ENCODE measurements around the gene TPMT.
A peak's percentile ranks its signal among the peaks of the same experiment; 100 is the strongest.
"Not testable (repeated sequence)": the region's sequence is repeated elsewhere in the genome, so short reads cannot be mapped to it uniquely, and the experiment has no call there.

TPMT gene

GRCh38 chr6:18155150-18155863 lies 430 bp upstream of the TPMT start, which contains the start of gene KDM1B:
Gene KDM1B (plus strand): TSS chr6:18155422. CDS start chr6:18159896, 4,474 bp downstream.
- peak; percentile 99 for DNase-seq

GRCh38 chr6:18153311-18153703 lies 1.6 kb downstream of the TPMT start:
- no peak for DNase-seq

GRCh38 chr6:18151801-18152200 lies 3.1 kb downstream of the TPMT start:
- DNase-seq, result no peak

GRCh38 chr6:18151391-18151790 lies 3.5 kb downstream of the TPMT start:
- DNase-seq, result not testable (repeated sequence)

GRCh38 chr6:18148304-18149025 lies 6.4 kb downstream of the TPMT start:
- DNase-seq, result peak in 1 of 2 donors; percentile 12

GRCh38 chr6:18147616-18148015 lies 7.3 kb downstream of the TPMT start:
- DNase-seq, result no peak

GRCh38 chr6:18147160-18147559 lies 7.7 kb downstream of the TPMT start:
- DNase-seq, result no peak

GRCh38 chr6:18142591-18142861 lies 12.4 kb downstream of the TPMT start:
- DNase-seq, result no peak

GRCh38 chr6:18141805-18142590 lies 12.9 kb downstream of the TPMT start:
- DNase-seq, result no peak

- DNase-seq, result no peak
Observed at GRCh38 chr6:18139935-18140621, 14.8 kb downstream of the TPMT start.

GRCh38 chr6:18138906-18139305 lies 16.0 kb downstream of the TPMT start:
- DNase-seq, result no peak

GRCh38 chr6:18136260-18136659 lies 18.6 kb downstream of the TPMT start:
- DNase-seq, result no peak

- no peak for DNase-seq
Observed at GRCh38 chr6:18135171-18135570, 19.7 kb downstream of the TPMT start.

- DNase-seq, result no peak
Observed at GRCh38 chr6:18132346-18132745, 22.5 kb downstream of the TPMT start.

- DNase-seq, result no peak
Observed at GRCh38 chr6:18126121-18126520, 28.8 kb downstream of the TPMT start.

- DNase-seq, result peak; percentile 75 to 83
Observed at GRCh38 chr6:18122128-18123093, 32.5 kb downstream of the TPMT start, which contains the start of gene NHLRC1. Gene NHLRC1 (minus strand): TSS chr6:18122677. CDS start chr6:18122606, 71 bp downstream.

- no peak for DNase-seq
Observed at GRCh38 chr6:18121580-18122127, 33.2 kb downstream of the TPMT start.

- DNase-seq, result no peak
Observed at GRCh38 chr6:18119236-18119635, 35.6 kb downstream of the TPMT start.

- no peak for DNase-seq
Observed at GRCh38 chr6:18118330-18118729, 36.5 kb downstream of the TPMT start.

GRCh38 chr6:18117136-18117535 lies 37.7 kb downstream of the TPMT start:
- no peak for DNase-seq

- no peak for DNase-seq
Observed at GRCh38 chr6:18115356-18115755, 39.5 kb downstream of the TPMT start.

- no peak for DNase-seq
Observed at GRCh38 chr6:18110162-18110561, 44.7 kb downstream of the TPMT start.

Data from CD4-positive, alpha-beta T cell treated with Interleukin-4 for 1 hour (primary cell).